Measurements from ENCODE around the gene OASL.

The OASL gene

GRCh38 chr12:120990487-120991055, 48.5 kb downstream of the OASL start:
- DNase-seq (ENCODE audit: low spot score) = no peak
- in situ Hi-C loops (cut with MboI; ENCODE audit: low pct_unique_long_range_greater_than_20kb, low sequenced_read_pairs, unreplicated experiment) = no loop called here
- TF ChIP-seq, protein P1, sequence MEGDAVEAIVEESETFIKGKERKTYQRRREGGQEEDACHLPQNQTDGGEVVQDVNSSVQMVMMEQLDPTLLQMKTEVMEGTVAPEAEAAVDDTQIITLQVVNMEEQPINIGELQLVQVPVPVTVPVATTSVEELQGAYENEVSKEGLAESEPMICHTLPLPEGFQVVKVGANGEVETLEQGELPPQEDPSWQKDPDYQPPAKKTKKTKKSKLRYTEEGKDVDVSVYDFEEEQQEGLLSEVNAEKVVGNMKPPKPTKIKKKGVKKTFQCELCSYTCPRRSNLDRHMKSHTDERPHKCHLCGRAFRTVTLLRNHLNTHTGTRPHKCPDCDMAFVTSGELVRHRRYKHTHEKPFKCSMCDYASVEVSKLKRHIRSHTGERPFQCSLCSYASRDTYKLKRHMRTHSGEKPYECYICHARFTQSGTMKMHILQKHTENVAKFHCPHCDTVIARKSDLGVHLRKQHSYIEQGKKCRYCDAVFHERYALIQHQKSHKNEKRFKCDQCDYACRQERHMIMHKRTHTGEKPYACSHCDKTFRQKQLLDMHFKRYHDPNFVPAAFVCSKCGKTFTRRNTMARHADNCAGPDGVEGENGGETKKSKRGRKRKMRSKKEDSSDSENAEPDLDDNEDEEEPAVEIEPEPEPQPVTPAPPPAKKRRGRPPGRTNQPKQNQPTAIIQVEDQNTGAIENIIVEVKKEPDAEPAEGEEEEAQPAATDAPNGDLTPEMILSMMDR (IDR thresholded peaks at IDR 0.05; ENCODE audit: extremely low read depth, insufficient read depth, missing control alignments) = no peak

- TF ChIP-seq, protein P1 (IDR thresholded peaks at IDR 0.05; ENCODE audit: extremely low read depth, insufficient read depth, missing control alignments) = no peak
- in situ Hi-C loops (cut with MboI; ENCODE audit: low pct_unique_long_range_greater_than_20kb, low sequenced_read_pairs, unreplicated experiment) = no loop called here
- no peak for DNase-seq (ENCODE audit: low spot score)
These were observed 49.4 kb downstream of the OASL start for GRCh38 chr12:120989687-120990086.

DNA sequence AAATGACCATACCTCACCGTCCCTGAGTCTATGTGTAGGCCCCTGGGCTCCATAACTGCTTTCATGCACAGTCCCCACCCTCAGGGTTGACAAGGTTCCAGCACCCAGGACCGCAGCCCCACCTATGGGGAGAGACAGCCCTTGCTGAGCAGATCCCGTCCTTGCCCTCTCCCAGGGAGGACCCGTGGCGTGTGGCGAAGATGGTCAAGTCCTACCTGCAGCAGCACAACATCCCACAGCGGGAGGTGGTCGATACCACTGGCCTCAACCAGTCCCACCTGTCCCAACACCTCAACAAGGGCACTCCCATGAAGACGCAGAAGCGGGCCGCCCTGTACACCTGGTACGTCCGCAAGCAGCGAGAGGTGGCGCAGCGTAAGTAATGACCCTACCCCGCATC, 50.4 kb downstream of the OASL start:
- in situ Hi-C loops (cut with MboI; ENCODE audit: low pct_unique_long_range_greater_than_20kb, low sequenced_read_pairs, unreplicated experiment) = no loop called here
- DNase-seq (ENCODE audit: low spot score) = no peak
- TF ChIP-seq, protein P1 (IDR thresholded peaks at IDR 0.05; ENCODE audit: extremely low read depth, insufficient read depth, missing control alignments) = no peak

DNA sequence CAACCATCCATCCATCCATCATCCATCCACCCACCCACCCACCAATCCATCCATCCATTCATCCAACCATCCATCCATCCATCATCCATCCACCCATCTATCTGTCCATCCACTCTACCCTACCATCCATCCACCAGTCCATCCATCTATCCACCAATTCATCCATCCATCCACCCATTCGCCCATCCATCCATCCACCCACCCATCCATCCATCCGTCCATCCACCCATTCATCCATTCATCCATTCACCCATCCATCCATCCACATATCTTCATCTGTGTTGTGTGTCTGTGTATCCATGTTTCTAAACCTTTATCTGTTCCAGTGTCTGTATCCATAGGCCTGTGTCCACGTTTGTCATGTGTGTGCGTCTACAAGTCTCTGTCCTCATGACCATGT, 50.8 kb downstream of the OASL start:
- in situ Hi-C loops (cut with MboI; ENCODE audit: low pct_unique_long_range_greater_than_20kb, low sequenced_read_pairs, unreplicated experiment) = no loop called here
- TF ChIP-seq, protein P1 (IDR thresholded peaks at IDR 0.05; ENCODE audit: extremely low read depth, insufficient read depth, missing control alignments) = no peak
- no peak for DNase-seq (ENCODE audit: low spot score)

GRCh38 chr12:120984351-120984898, 54.6 kb downstream of the OASL start:
- in situ Hi-C loops (cut with MboI; ENCODE audit: low pct_unique_long_range_greater_than_20kb, low sequenced_read_pairs, unreplicated experiment) = no loop called here
- DNase-seq (ENCODE audit: low spot score) = no peak
- TF ChIP-seq, protein P1 (IDR thresholded peaks at IDR 0.05; ENCODE audit: extremely low read depth, insufficient read depth, missing control alignments) = no peak

DNA sequence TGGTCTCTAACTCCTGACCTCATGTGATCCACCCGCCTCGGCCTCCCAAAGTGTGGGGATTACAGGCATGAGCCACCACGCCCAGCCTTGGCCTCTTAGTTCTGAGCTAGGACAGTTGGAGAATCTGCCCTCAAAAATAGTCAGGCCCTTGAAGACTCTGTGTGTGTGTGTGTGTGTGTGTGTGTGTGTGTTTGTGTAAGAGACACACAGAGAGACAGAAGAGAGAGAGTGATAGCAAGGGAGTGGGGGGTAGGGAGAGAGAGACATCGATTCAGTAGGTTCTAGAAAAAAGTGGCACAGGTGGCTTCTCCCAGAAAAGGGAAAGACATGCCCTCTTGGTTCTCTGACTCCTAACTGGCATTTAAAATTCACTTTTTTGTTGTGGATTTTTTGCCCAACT, 55.3 kb downstream of the OASL start:
- in situ Hi-C loops (cut with MboI; ENCODE audit: low pct_unique_long_range_greater_than_20kb, low sequenced_read_pairs, unreplicated experiment) = no loop called here
- TF ChIP-seq, protein P1 (IDR thresholded peaks at IDR 0.05; ENCODE audit: extremely low read depth, insufficient read depth, missing control alignments) = no peak
- no peak for DNase-seq (ENCODE audit: low spot score)

Measured in GM13977 (cell line).